Upper lobe of left lung (tissue), 4 donors: ENCODE results near the gene PDE6H.

Experiments
- CTCF ChIP-seq, 6 experiments: fragments of 450-650 bp in 4 of 6; fragments of 200-600 bp in 2 of 6; sonication (generic) in 2 of 6; IDR thresholded peaks; one replicate each; pipeline ENCODE4 v1.5.1; 2016 to 2019; ENCODE audit warnings: antibody characterized with exemption in 6 of 6
- EP300 ChIP-seq, 4 donors: sonication (generic); formaldehyde crosslinking; IDR thresholded peaks; one replicate each; pipeline ENCODE4 v1.5.1; 2017; ENCODE audit warnings: antibody characterized with exemption in 4 of 4, control low read depth in 2 of 4
- POLR2A ChIP-seq, 4 donors: fragments of 450-650 bp; IDR thresholded peaks; one replicate each; pipeline ENCODE4 v1.5.1; 2016 to 2017; ENCODE audit warnings: antibody characterized with exemption in 4 of 4, mild to moderate bottlenecking in 2 of 4

GRCh38 chr12:14984766-14985285 is 12.0 kb downstream of the PDE6H start:
- TF ChIP-seq CTCF (IDR thresholded peaks at IDR 0.05) (no peak), EP300 (IDR thresholded peaks at IDR 0.05) (no peak), POLR2A (IDR thresholded peaks at IDR 0.05) (no peak)
